GM12878 (cell line): Measurements from ENCODE around the gene TBC1D10A. TPM values are rescaled to one million over a fixed set of nuclear protein-coding genes. Genes with fewer than 3 reads are reported as not detected.

ENCODE experiments used
- ATAC-seq: fragments of 200-7000 bp; cut with Tn5 transposase; 3 replicates; pipeline ENCODE4 v1.9.1; 2020; ENCODE audit warnings: mild to moderate bottlenecking, moderate library complexity
- BruUV-seq: library from RNA; stranded (reverse); fragments of 400-500 nt; replicated peaks from 2 replicates; lab custom pipeline; 2021; lab: Mats Ljungman, UMichigan
- CTCF ChIA-PET: fragments of 300-600 bp; sonication (Branson Sonifier 250); formaldehyde crosslinking; extraction: SDS; loops from one replicate; lab custom pipeline; 2021; ENCODE audit warnings: inconsistent platforms; lab: Yijun Ruan, JAX
- POLR2A ChIA-PET: fragments of 350-600 bp; formaldehyde crosslinking; extraction: SDS; loops from one replicate; lab custom pipeline; 2021; ENCODE audit warnings: inconsistent platforms; lab: Charles Lee
- RAD21 ChIA-PET: fragments of 300-600 bp; sonication (Branson Sonifier 250); formaldehyde crosslinking; loops from one replicate; lab custom pipeline; 2023; ENCODE audit warnings: antibody characterized with exemption; ENCODE audit not compliant: unreplicated experiment; lab: Charles Lee
- SMC1A ChIA-PET: fragments of 300-600 bp; sonication (Branson Sonifier 250); formaldehyde crosslinking; loops from one replicate; lab custom pipeline; 2023; ENCODE audit not compliant: unreplicated experiment, uncharacterized antibody; lab: Charles Lee
- DNase-seq: peaks from one replicate; pipeline ENCODE4 v3.0.0-alpha.2; 2011; ENCODE audit warnings: low read depth, low spot score
- FAIRE-seq: peaks from 3 replicates; lab custom pipeline; 2011; peaks lifted over from hg19 to GRCh38; lab: Jason Lieb, UNC
- H2AFZ ChIP-seq: 2 replicates; pipeline ENCODE4 v1.6.0; 2011; ENCODE audit warnings: low read depth, low read length, control low read depth; ENCODE audit not compliant: control insufficient read depth
- H3K27ac ChIP-seq: 2 replicates; pipeline ENCODE4 v1.5.1; 2011; ENCODE audit warnings: control low read depth; ENCODE audit not compliant: control insufficient read depth, insufficient read depth
- H3K27me3 ChIP-seq, 2 experiments: replicated peaks in 1 of 2; 2 replicates each; pipeline versions ENCODE4 v1.6.0 to v1.6.1; 2011; ENCODE audit warnings: low read length in 1 of 2; ENCODE audit not compliant: control insufficient read depth in 2 of 2, insufficient read depth in 2 of 2
- H3K36me3 ChIP-seq, 2 experiments: 2 replicates each; pipeline ENCODE4 v1.5.1; 2011; ENCODE audit warnings: low read length in 1 of 2; ENCODE audit not compliant: control insufficient read depth in 2 of 2, insufficient read depth in 2 of 2
- H3K4me1 ChIP-seq: 2 replicates; pipeline ENCODE4 v1.6.1; 2011; ENCODE audit warnings: mild to moderate bottlenecking, low read length, moderate library complexity, mixed read lengths; ENCODE audit not compliant: control insufficient read depth, insufficient read depth
- H3K4me2 ChIP-seq: 2 replicates; pipeline ENCODE4 v1.6.0; 2011; ENCODE audit warnings: control low read depth; ENCODE audit not compliant: control insufficient read depth, insufficient read depth
- H3K4me3 ChIP-seq: fragments of 200-600 bp; sonication (generic); 2 replicates; pipeline ENCODE4 v1.5.1; 2016
- H3K79me2 ChIP-seq: 2 replicates; pipeline ENCODE4 v1.6.0; 2011; ENCODE audit warnings: low read length; ENCODE audit not compliant: control insufficient read depth, insufficient read depth
- H3K9ac ChIP-seq: 2 replicates; pipeline ENCODE4 v1.8.0; 2011; ENCODE audit warnings: low read length, control low read depth, mixed read lengths; ENCODE audit not compliant: control insufficient read depth, insufficient read depth
- H3K9me3 ChIP-seq: replicated peaks from 3 replicates; pipeline ENCODE4 v1.5.1; 2011; ENCODE audit warnings: mild to moderate bottlenecking, low read length; ENCODE audit not compliant: control insufficient read depth, insufficient read depth
- H4K20me1 ChIP-seq: 2 replicates; pipeline ENCODE4 v1.6.0; 2011; ENCODE audit not compliant: control insufficient read depth, insufficient read depth
- CBX3 ChIP-seq: fragments of 200-600 bp; sonication (generic); IDR thresholded peaks from 2 replicates; pipeline ENCODE4 v1.6.1; 2016; ENCODE audit warnings: low read depth, borderline replicate concordance
- CHD4 ChIP-seq: fragments of 200-600 bp; sonication (generic); IDR thresholded peaks from 2 replicates; pipeline ENCODE4 v1.6.1; 2016; ENCODE audit warnings: mild to moderate bottlenecking
- CREB1 ChIP-seq: IDR thresholded peaks from 2 replicates; pipeline ENCODE4 v1.6.1; 2012; ENCODE audit warnings: low read depth, mild to moderate bottlenecking, inconsistent platforms
- DPF2 ChIP-seq: fragments of 450-650 bp; IDR thresholded peaks from 2 replicates; pipeline ENCODE4 v1.6.1; 2017; ENCODE audit warnings: mild to moderate bottlenecking
- IRF4 ChIP-seq: IDR thresholded peaks from 2 replicates; pipeline ENCODE4 v1.6.1; 2011; ENCODE audit warnings: low read depth, low read length
- NFXL1 ChIP-seq: fragments of 450-650 bp; IDR thresholded peaks from 2 replicates; pipeline ENCODE4 v1.6.1; 2017; ENCODE audit warnings: antibody characterized with exemption, mild to moderate bottlenecking, borderline replicate concordance
- NR2F1 ChIP-seq: fragments of 450-650 bp; conservative IDR thresholded peaks from 2 replicates; pipeline ENCODE4 v1.6.1; 2017; ENCODE audit warnings: mild to moderate bottlenecking
- PML ChIP-seq: IDR thresholded peaks from 2 replicates; pipeline ENCODE4 v1.6.1; 2012; ENCODE audit warnings: low read length, inconsistent platforms
- SREBF1 ChIP-seq: IDR thresholded peaks from 2 replicates; pipeline ENCODE4 v1.6.1; 2012; ENCODE audit warnings: mild to moderate bottlenecking, low read length
- WGBS: methylation state at CpG from one replicate; pipeline ENCODE4 v1.1.6; 2016; ENCODE audit warnings: low lambda C conversion rate; ENCODE audit not compliant: insufficient replicate concordance, insufficient coverage; ENCODE audit errors: missing lambda C conversion rate; 5-methylcytosine and 5-hydroxymethylcytosine counted together
- in situ Hi-C: fragments of 300-500 bp; cut with MboI; formaldehyde crosslinking; loops from 9 replicates; pipeline ENCODE4 v1.14.3; 2018; ENCODE audit warnings: mixed read lengths
- intact Hi-C: fragments of 100-400 bp; cut with micrococcal nuclease; formaldehyde crosslinking; loops from one replicate; pipeline ENCODE4 v1.14.2; 2022; ENCODE audit not compliant: unreplicated experiment
- polyA plus RNA-seq, 11 experiments: library from polyadenylated mRNA; depleted of rRNA in 4 of 11; unstranded in 6 of 11; stranded (reverse) in 5 of 11; fragments of >200 nt; fragmentation: Nextera tagmentation in 4 of 11; fragmentation: Illumina TruSeq in 1 of 11; extraction: Ambion mirVana in 4 of 11; extraction: Trizol in 1 of 11; gene quantifications; 1 replicate in 1 of 11; 2 replicates in 10 of 11; pipeline versions ENCODE4 v1.2.1 to v1.2.3, GENCODE V29; 2011 to 2016; ENCODE audit warnings: inconsistent platforms in 2 of 11, missing spikeins in 2 of 11, low read depth in 1 of 11
- total RNA-seq, 4 experiments: library from RNA; depleted of rRNA in 3 of 4; stranded (reverse); fragments of >200 nt in 3 of 4; fragmentation: Illumina TruSeq in 1 of 4; extraction: Trizol in 1 of 4; gene quantifications; 2 replicates each; pipeline versions ENCODE4 v1.2.1 to v1.2.3, GENCODE V29; 2013 to 2021
- TF ChIP-seq, protein P1 (sequence below): fragments of 150-350 bp; IDR thresholded peaks from 2 replicates; pipeline ENCODE4 v1.6.1; 2016; ENCODE audit warnings: low read depth, low read length
- TF ChIP-seq, protein P2 (sequence below): fragments of 450-650 bp; formaldehyde crosslinking; IDR thresholded peaks from 2 replicates; pipeline ENCODE4 v1.4.0; 2020; ENCODE audit warnings: mild to moderate bottlenecking, moderate library complexity
- TF ChIP-seq, protein P3 (sequence below): fragments of 450-650 bp; IDR thresholded peaks from 2 replicates; pipeline ENCODE4 v1.6.1; 2016; ENCODE audit warnings: mild to moderate bottlenecking
- TF ChIP-seq, protein P4 (sequence below): fragments of 450-650 bp; IDR thresholded peaks from 2 replicates; pipeline ENCODE4 v1.6.1; 2017; ENCODE audit warnings: borderline replicate concordance

The TBC1D10A gene
- total and polyA plus RNA-seq, 10 of the 15 experiments (the other 5 are each of a cell fraction or from before 2014, with no cell fraction given), result 0.27 to 25.7 (median 15.3) TPM

DNA sequence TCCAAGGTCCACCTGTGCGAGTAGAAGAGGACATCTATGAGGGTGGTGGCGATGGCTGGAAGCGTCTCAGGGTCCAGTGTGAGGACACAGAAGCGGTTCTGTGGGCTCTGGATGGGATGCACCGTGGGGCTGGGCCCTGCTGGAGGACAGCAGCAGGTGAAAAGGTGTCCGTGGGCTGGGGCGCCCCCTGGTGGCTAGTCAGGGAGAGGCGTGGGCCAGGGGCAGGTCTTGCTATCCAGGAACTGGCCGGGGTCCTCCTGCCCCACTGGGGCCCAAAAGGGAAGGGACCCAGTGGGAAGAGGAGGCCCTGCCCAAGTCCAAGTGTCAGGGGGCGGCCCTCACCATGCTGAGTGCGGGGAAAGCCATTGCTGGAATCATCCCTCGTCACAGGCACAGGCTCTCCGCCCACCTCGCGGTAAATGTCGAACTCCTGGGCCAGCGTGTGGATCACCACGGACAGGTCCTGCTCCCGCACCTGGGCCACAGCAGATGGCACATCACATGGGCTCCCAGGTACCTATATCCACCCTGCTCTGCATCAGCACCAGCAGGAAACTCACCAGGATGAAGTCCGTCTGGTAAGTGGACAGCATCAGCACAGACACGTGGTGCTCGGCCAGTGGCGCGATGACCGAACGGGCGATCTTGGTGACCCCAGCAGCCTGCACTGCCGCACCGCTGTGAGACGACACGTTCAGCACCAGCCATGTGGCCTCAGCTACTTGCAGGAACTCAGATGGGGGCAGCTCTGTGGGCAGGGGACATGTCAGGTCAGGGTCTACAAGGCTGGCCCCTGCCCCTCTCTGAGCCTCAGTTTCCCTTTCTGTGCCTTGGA lies 39.7 kb downstream of the TBC1D10A start:
- SMC1A ChIA-PET, result interaction anchor here (0.6 to 7.9 kb wide), 26 partner anchors 9 to 1005 kb away, joined by 3 to 201 read pairs (median 6); partner anchors contain the start of genes CCDC157, PIK3IP1, RNF215 and SF3A1
- H3K9me3 ChIP-seq, result no peaks in the 10 kb centered on the region
- DNase-seq (no peak), FAIRE-seq (peak; percentile 69), ATAC-seq (peak; percentile 55)
- H3K27ac ChIP-seq, result no peak overlapping the region
- intact Hi-C loops (loop anchor here (1.0 to 10.0 kb wide), 4 partner anchors 24 to 198 kb away; no protein-coding TSS in a partner anchor), in situ Hi-C loops (loop anchor here (5.0 kb wide), 1 partner anchor 100 kb away; the partner anchor contains the start of gene RNF215)
- RAD21 ChIA-PET, result interaction anchor here (0.9 to 6.2 kb wide), 32 partner anchors 15 to 468 kb away, joined by 3 to 277 read pairs (median 5); partner anchors contain the start of genes CCDC157, MTFP1, RNF215 and SEC14L2
- H3K79me2 ChIP-seq, result no peaks in the 10 kb centered on the region
- CTCF ChIA-PET, result interaction anchor here (0.7 to 10.5 kb wide), 53 partner anchors 9 to 320 kb away, joined by 3 to 436 read pairs (median 11); partner anchors contain the start of genes CCDC157, MTFP1, OSM and RNF215
- BruUV-seq, result no TSS peak
- no peaks in the 10 kb centered on the region for H4K20me1 ChIP-seq
- POLR2A ChIA-PET, result interaction anchor here (1.2 to 4.2 kb wide), 6 partner anchors 27 to 138 kb away, joined by 3 to 28 read pairs (median 6); partner anchors contain the start of genes MTFP1 and TBC1D10A
- 27% methylated on average over 29 of the region's 31 CpGs for WGBS
- no peak overlapping the region for H3K4me3 ChIP-seq
- peaks cover 0 to 4% of the 10 kb centered on the region in 2 experiments; a peak in 1 of 4 replicates for H3K36me3 ChIP-seq
- no peak overlapping the region for H2AFZ ChIP-seq
- no peak overlapping the region for H3K9ac ChIP-seq
- no peak overlapping the region for H3K4me2 ChIP-seq
- peaks cover 25% of the 10 kb centered on the region for H3K4me1 ChIP-seq
- no peaks in the 10 kb centered on the region; a peak in 1 of 4 replicates for H3K27me3 ChIP-seq
- TF ChIP-seq PML, result no peak
- TF ChIP-seq CREB1, result no peak
- TF ChIP-seq CHD4, result no peak
- TF ChIP-seq, protein P1, sequence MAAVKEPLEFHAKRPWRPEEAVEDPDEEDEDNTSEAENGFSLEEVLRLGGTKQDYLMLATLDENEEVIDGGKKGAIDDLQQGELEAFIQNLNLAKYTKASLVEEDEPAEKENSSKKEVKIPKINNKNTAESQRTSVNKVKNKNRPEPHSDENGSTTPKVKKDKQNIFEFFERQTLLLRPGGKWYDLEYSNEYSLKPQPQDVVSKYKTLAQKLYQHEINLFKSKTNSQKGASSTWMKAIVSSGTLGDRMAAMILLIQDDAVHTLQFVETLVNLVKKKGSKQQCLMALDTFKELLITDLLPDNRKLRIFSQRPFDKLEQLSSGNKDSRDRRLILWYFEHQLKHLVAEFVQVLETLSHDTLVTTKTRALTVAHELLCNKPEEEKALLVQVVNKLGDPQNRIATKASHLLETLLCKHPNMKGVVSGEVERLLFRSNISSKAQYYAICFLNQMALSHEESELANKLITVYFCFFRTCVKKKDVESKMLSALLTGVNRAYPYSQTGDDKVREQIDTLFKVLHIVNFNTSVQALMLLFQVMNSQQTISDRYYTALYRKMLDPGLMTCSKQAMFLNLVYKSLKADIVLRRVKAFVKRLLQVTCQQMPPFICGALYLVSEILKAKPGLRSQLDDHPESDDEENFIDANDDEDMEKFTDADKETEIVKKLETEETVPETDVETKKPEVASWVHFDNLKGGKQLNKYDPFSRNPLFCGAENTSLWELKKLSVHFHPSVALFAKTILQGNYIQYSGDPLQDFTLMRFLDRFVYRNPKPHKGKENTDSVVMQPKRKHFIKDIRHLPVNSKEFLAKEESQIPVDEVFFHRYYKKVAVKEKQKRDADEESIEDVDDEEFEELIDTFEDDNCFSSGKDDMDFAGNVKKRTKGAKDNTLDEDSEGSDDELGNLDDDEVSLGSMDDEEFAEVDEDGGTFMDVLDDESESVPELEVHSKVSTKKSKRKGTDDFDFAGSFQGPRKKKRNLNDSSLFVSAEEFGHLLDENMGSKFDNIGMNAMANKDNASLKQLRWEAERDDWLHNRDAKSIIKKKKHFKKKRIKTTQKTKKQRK, result no peak
- TF ChIP-seq, protein P2, sequence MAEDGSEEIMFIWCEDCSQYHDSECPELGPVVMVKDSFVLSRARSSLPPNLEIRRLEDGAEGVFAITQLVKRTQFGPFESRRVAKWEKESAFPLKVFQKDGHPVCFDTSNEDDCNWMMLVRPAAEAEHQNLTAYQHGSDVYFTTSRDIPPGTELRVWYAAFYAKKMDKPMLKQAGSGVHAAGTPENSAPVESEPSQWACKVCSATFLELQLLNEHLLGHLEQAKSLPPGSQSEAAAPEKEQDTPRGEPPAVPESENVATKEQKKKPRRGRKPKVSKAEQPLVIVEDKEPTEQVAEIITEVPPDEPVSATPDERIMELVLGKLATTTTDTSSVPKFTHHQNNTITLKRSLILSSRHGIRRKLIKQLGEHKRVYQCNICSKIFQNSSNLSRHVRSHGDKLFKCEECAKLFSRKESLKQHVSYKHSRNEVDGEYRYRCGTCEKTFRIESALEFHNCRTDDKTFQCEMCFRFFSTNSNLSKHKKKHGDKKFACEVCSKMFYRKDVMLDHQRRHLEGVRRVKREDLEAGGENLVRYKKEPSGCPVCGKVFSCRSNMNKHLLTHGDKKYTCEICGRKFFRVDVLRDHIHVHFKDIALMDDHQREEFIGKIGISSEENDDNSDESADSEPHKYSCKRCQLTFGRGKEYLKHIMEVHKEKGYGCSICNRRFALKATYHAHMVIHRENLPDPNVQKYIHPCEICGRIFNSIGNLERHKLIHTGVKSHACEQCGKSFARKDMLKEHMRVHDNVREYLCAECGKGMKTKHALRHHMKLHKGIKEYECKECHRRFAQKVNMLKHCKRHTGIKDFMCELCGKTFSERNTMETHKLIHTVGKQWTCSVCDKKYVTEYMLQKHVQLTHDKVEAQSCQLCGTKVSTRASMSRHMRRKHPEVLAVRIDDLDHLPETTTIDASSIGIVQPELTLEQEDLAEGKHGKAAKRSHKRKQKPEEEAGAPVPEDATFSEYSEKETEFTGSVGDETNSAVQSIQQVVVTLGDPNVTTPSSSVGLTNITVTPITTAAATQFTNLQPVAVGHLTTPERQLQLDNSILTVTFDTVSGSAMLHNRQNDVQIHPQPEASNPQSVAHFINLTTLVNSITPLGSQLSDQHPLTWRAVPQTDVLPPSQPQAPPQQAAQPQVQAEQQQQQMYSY, result no peak
- no peak for TF ChIP-seq NFXL1
- no peak for TF ChIP-seq IRF4
- TF ChIP-seq, protein P3, sequence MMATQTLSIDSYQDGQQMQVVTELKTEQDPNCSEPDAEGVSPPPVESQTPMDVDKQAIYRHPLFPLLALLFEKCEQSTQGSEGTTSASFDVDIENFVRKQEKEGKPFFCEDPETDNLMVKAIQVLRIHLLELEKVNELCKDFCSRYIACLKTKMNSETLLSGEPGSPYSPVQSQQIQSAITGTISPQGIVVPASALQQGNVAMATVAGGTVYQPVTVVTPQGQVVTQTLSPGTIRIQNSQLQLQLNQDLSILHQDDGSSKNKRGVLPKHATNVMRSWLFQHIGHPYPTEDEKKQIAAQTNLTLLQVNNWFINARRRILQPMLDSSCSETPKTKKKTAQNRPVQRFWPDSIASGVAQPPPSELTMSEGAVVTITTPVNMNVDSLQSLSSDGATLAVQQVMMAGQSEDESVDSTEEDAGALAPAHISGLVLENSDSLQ, result no peak
- no peak for TF ChIP-seq SREBF1
- TF ChIP-seq NR2F1, result 0 out of 2 replicates have a peak, but pooled peaks have one; percentile 15
- TF ChIP-seq, protein P4, sequence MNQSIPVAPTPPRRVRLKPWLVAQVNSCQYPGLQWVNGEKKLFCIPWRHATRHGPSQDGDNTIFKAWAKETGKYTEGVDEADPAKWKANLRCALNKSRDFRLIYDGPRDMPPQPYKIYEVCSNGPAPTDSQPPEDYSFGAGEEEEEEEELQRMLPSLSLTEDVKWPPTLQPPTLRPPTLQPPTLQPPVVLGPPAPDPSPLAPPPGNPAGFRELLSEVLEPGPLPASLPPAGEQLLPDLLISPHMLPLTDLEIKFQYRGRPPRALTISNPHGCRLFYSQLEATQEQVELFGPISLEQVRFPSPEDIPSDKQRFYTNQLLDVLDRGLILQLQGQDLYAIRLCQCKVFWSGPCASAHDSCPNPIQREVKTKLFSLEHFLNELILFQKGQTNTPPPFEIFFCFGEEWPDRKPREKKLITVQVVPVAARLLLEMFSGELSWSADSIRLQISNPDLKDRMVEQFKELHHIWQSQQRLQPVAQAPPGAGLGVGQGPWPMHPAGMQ, result no peak
- TF ChIP-seq DPF2, result no peak
- no peak for TF ChIP-seq CBX3
